ENCODE results near the gene HCN2. TPM values are rescaled to one million over a fixed set of nuclear protein-coding genes. Genes with fewer than 3 reads are reported as not detected.

The HCN2 gene
- total and polyA plus RNA-seq, 12 donors: 0.74 to 9.1 (median 3.6) TPM

DNA sequence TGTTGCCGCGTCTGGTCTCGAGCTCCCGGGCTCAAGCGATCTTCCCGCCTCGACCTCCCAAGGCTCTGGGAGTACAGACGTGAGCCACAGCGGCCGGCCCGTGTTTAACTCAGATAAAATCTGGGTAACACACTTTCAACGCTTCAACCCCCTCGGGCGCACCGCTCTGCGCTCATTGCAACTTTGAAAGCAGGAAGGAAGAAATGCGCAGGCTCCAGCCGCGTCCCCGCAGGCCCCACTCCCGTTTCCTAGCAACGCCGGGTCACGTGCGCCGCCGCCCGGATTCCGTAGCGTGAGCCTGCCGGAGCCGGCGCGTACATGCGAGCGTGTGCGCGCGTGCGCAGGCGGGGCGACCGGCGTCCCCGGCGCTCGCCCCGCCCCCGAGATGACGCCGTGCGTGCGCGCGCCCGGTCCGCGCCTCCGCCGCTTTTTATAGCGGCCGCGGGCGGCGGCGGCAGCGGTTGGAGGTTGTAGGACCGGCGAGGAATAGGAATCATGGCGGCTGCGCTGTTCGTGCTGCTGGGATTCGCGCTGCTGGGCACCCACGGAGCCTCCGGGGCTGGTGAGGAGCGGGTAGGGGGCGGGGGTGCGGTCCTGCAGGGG lies 17.4 kb upstream of the HCN2 start, which contains the start of gene BSG:
Gene BSG (plus strand): TSS at position 457 of the 603 bp plus-strand sequence. CDS start 39 bp downstream, at position 496.
- DNase-seq: peak; percentile 98 to 99 (median 99)
- TF ChIP-seq, protein P1, sequence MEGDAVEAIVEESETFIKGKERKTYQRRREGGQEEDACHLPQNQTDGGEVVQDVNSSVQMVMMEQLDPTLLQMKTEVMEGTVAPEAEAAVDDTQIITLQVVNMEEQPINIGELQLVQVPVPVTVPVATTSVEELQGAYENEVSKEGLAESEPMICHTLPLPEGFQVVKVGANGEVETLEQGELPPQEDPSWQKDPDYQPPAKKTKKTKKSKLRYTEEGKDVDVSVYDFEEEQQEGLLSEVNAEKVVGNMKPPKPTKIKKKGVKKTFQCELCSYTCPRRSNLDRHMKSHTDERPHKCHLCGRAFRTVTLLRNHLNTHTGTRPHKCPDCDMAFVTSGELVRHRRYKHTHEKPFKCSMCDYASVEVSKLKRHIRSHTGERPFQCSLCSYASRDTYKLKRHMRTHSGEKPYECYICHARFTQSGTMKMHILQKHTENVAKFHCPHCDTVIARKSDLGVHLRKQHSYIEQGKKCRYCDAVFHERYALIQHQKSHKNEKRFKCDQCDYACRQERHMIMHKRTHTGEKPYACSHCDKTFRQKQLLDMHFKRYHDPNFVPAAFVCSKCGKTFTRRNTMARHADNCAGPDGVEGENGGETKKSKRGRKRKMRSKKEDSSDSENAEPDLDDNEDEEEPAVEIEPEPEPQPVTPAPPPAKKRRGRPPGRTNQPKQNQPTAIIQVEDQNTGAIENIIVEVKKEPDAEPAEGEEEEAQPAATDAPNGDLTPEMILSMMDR (IDR thresholded peaks at IDR 0.05): no peak
- TF ChIP-seq POLR2A (IDR thresholded peaks at IDR 0.05): peak; percentile 97 to 99
- intact Hi-C loops (cut with DNase I): no loop called here
- Histone ChIP-seq H3K4me3 (peak within 1 kb of the TSS; percentile 43 to 95 (median 86)), H3K36me3 (replicated peaks in 1 of 2) (no peaks in the 10 kb centered on the region), H3K4me1 (replicated peaks in 1 of 2) (peaks cover 44 to 50% of the 10 kb centered on the region in 2 donors), H3K27me3 (no peaks in the 10 kb centered on the region), H3K27ac (peak within 1 kb of the TSS; percentile 53 to 97 (median 94)), H3K9me3 (replicated peaks in 1 of 3) (no peaks in the 10 kb centered on the region)
- WGBS, 4 donors: 0 to 1% (median 0%) methylated on average over 12 to 79 of the region's 79 CpGs

- Histone ChIP-seq H3K27me3 (no peaks in the 10 kb centered on the region), H3K9me3 (replicated peaks in 1 of 3) (no peaks in the 10 kb centered on the region), H3K4me3 (peak overlapping the region; percentile 43 to 95 (median 86)), H3K27ac (peak overlapping the region; percentile 51 to 97 (median 94)), H3K36me3 (replicated peaks in 1 of 2) (no peaks in the 10 kb centered on the region), H3K4me1 (replicated peaks in 1 of 2) (peaks cover 50 to 57% of the 10 kb centered on the region in 2 donors)
- WGBS, 4 donors: 0 to 1% (median 0%) methylated on average over 4 to 55 of the region's 55 CpGs
- intact Hi-C loops (cut with DNase I): no loop called here
- DNase-seq: peak; percentile 64 to 80 (median 74)
- TF ChIP-seq, protein P1 (IDR thresholded peaks at IDR 0.05): peak in 1 of 6 experiments; percentile 8
- TF ChIP-seq POLR2A (IDR thresholded peaks at IDR 0.05): no peak
Measured at GRCh38 chr19:572743-573518, 16.8 kb upstream of the HCN2 start.

DNA sequence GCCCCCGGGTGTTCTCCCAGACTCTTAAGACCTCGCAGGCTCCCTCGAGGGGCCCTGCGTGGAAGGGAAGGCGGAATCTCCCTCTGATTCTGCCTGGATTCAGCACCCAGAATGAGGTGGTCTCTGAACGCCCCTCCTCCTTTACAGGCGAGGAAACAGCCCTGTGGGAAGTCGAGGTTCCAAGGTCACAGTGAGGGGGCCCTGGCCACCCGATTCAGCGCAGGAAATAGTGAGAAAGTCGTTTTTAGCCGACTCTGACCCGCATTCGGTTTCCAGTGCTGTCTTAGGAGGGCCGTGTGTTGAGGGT lies 16.2 kb upstream of the HCN2 start:
- H3K36me3 ChIP-seq (replicated peaks in 1 of 2): no peaks in the 10 kb centered on the region
- no peak for DNase-seq
- H3K27me3 ChIP-seq: no peaks in the 10 kb centered on the region
- WGBS, 4 donors: 0 to 2% (median 1%) methylated on average over 8 to 15 of the region's 15 CpGs
- H3K27ac ChIP-seq: peak overlapping the region; percentile 51 to 97 (median 94)
- intact Hi-C loops (cut with DNase I): no loop called here
- no peak for TF ChIP-seq POLR2A (IDR thresholded peaks at IDR 0.05)
- TF ChIP-seq, protein P1 (IDR thresholded peaks at IDR 0.05): peak in 1 of 6 experiments; percentile 20
- H3K4me1 ChIP-seq (replicated peaks in 1 of 2): peaks cover 50 to 57% of the 10 kb centered on the region in 2 donors
- peak overlapping the region; percentile 43 to 95 (median 86) for H3K4me3 ChIP-seq
- H3K9me3 ChIP-seq (replicated peaks in 1 of 3): no peaks in the 10 kb centered on the region
